NT2/D1 (cell line): Measurements from ENCODE around the gene KRTAP2-1.

Experiments used
- SUZ12 ChIP-seq: IDR thresholded peaks from 2 replicates; pipeline ENCODE4 v1.6.1; 2011; ENCODE audit not compliant: insufficient read length, insufficient read depth; ENCODE audit errors: extremely low read depth
- YY1 ChIP-seq: IDR thresholded peaks from 2 replicates; pipeline ENCODE4 v1.6.1; 2011; ENCODE audit not compliant: insufficient read length, insufficient read depth
- ZNF274 ChIP-seq: IDR thresholded peaks from 2 replicates; pipeline ENCODE4 v1.6.1; 2011; ENCODE audit warnings: mild to moderate bottlenecking, low read depth, low read length

DNA sequence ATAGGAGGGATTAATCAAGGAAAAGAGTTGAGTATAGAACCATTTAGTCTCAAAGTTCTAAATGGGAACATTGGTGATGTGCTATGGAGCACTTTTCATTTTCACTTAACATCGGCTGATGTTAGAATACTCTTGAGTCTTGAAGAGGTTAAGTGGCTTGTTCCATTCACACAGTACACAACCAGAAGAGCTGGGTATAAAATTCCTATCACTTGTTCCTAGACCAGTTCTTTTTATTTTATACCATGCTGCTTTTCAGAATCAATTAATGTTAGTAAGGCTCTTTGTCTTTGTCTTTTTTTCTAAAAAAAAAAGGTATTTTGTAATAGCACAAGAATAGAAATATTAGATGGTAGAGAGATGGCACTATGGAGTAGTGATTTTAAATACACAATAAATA, 4.2 kb downstream of the KRTAP2-1 start:
- TF ChIP-seq ZNF274 (no peak), YY1 (no peak), SUZ12 (no peak)
